Measurements from ENCODE around the gene LMO1. TPM values are rescaled to one million over a fixed set of nuclear protein-coding genes. Genes with fewer than 3 reads are reported as not detected.

Gene LMO1
- polyA plus RNA-seq, 3 donors: not detected

DNA sequence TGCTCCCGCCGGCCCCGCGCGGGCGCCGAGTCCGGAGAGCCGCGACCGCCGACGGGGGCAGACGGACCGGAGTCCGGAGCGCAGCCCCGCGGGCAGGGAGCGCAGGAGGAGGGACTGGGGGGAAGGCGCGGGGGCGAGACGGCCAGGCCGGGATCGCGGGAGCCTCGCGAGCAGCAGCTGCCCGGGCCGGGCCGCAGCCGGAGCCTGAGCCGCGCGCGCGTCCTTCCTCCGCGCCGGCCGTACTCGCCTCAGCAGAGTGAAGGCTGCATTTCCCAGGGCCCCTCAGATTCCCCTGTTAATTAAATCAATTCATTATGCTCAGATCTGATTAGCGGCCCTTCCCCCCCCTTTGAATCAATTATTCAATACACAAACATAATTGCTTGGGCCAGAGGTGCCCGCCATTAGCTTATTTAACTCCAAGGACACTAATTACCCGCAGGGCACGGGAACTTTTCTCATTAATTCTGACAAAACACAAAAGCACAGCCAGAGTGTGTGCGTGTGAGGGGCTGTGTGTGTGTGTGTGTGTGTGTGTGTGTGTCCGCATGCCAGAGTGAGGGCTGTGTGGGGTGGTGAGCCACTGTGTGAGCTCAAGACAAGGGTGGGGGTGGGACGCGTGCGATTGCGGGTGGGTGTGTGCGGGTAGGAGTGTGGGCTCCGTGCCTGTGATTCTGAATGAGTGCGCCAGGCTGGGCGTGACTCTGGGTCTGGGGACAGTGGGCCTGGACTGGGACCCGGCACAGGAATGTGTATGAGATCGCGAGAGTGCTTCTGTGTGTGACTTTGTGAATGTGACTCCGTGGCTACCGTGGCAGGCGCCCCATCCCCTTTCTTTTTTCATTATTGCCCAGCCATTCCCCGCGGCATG lies 5.1 kb upstream of the LMO1 start:
- no peak for DNase-seq
- peaks cover 10% of the 10 kb centered on the region for H3K4me1 Mint-ChIP-seq
- Histone ChIP-seq H2AFZ (ENCODE audit: insufficient read depth, low read depth, low read length, poor library complexity, severe bottlenecking) (peak overlapping the region; percentile 61), H3K9ac (ENCODE audit: insufficient read depth, low read length, poor library complexity, severe bottlenecking) (no peak overlapping the region), H3K9me3 (replicated peaks in 1 of 2; ENCODE audit: control insufficient read depth in 1 of 2, insufficient read depth in 1 of 2, low read length in 2 of 2) (peaks cover 0 to 15% of the 10 kb centered on the region in 2 donors), H3K27ac (ENCODE audit: low read depth in 1 of 2, low read length in 2 of 2) (no peak overlapping the region), H3K79me2 (ENCODE audit: insufficient read depth, low read length) (no peaks in the 10 kb centered on the region), H3K36me3 (replicated peaks in 1 of 2; ENCODE audit: control insufficient read depth in 1 of 2, insufficient read depth in 2 of 2, low read length in 2 of 2) (no peaks in the 10 kb centered on the region), H3K4me2 (replicated peaks; ENCODE audit: extremely low read depth, low read length, poor library complexity, severe bottlenecking) (peak overlapping the region; percentile 54), H3K4me1 (ENCODE audit: control insufficient read depth in 1 of 2, insufficient read depth in 2 of 2, low read length in 2 of 2) (peaks cover under 1 to 12% of the 10 kb centered on the region in 2 donors), H3K4me3 (replicated peaks in 1 of 3; ENCODE audit: low read depth in 2 of 3, low read length in 3 of 3) (peak overlapping the region in 1 of 3 experiments; percentile 24), H3K27me3 (ENCODE audit: control insufficient read depth in 2 of 2, insufficient read depth in 2 of 2, low read length in 2 of 2) (peaks cover 50 to 84% of the 10 kb centered on the region in 2 donors), H4K20me1 (ENCODE audit: insufficient read depth, low read length) (no peaks in the 10 kb centered on the region)
- no peak for TF ChIP-seq CTCF (IDR thresholded peaks at IDR 0.05)
- H3K27ac Mint-ChIP-seq: no peak overlapping the region
- peak overlapping the region in 1 of 2 donors; percentile 74 for H3K4me3 Mint-ChIP-seq
- H3K9me3 Mint-ChIP-seq: peaks cover 0 to 14% (median 0%) of the 10 kb centered on the region in 7 donors
- peaks cover 0 to 2% of the 10 kb centered on the region in 2 donors for H3K36me3 Mint-ChIP-seq
- peaks cover 76 to 88% (median 78%) of the 10 kb centered on the region in 3 donors for H3K27me3 Mint-ChIP-seq (ENCODE audit: low read depth in 3 of 3)
- intact Hi-C loops (cut with micrococcal nuclease): loop anchor here in 1 of 2 donors (10.0 kb wide), 1 partner anchor 74 kb away; no protein-coding TSS in a partner anchor
- WGBS (ENCODE audit: insufficient coverage): 17% methylated on average over 61 of the region's 65 CpGs

- peaks cover 0 to 2% of the 10 kb centered on the region in 2 donors for H3K36me3 Mint-ChIP-seq
- Histone ChIP-seq H3K36me3 (replicated peaks in 1 of 2; ENCODE audit: control insufficient read depth in 1 of 2, insufficient read depth in 2 of 2, low read length in 2 of 2) (no peaks in the 10 kb centered on the region), H4K20me1 (ENCODE audit: insufficient read depth, low read length) (no peaks in the 10 kb centered on the region), H3K27me3 (ENCODE audit: control insufficient read depth in 2 of 2, insufficient read depth in 2 of 2, low read length in 2 of 2) (peaks cover 56 to 90% of the 10 kb centered on the region in 2 donors), H3K4me1 (ENCODE audit: control insufficient read depth in 1 of 2, insufficient read depth in 2 of 2, low read length in 2 of 2) (peaks cover 7 to 20% of the 10 kb centered on the region in 2 donors), H3K79me2 (ENCODE audit: insufficient read depth, low read length) (no peaks in the 10 kb centered on the region), H3K4me2 (replicated peaks; ENCODE audit: extremely low read depth, low read length, poor library complexity, severe bottlenecking) (peak overlapping the region; percentile 54), H3K27ac (ENCODE audit: low read depth in 1 of 2, low read length in 2 of 2) (no peak overlapping the region), H3K4me3 (replicated peaks in 1 of 3; ENCODE audit: low read depth in 2 of 3, low read length in 3 of 3) (peak overlapping the region in 1 of 3 experiments; percentile 24), H3K9ac (ENCODE audit: insufficient read depth, low read length, poor library complexity, severe bottlenecking) (no peak overlapping the region), H2AFZ (ENCODE audit: insufficient read depth, low read depth, low read length, poor library complexity, severe bottlenecking) (peak overlapping the region; percentile 61), H3K9me3 (replicated peaks in 1 of 2; ENCODE audit: control insufficient read depth in 1 of 2, insufficient read depth in 1 of 2, low read length in 2 of 2) (peaks cover 0 to 15% of the 10 kb centered on the region in 2 donors)
- TF ChIP-seq CTCF (IDR thresholded peaks at IDR 0.05): no peak
- intact Hi-C loops (cut with micrococcal nuclease): loop anchor here in 1 of 2 donors (10.0 kb wide), 1 partner anchor 73 kb away; no protein-coding TSS in a partner anchor
- under 1% methylated on average over 74 of the region's 74 CpGs for WGBS (ENCODE audit: insufficient coverage)
- H3K27me3 Mint-ChIP-seq (ENCODE audit: low read depth in 3 of 3): peaks cover 83 to 93% (median 85%) of the 10 kb centered on the region in 3 donors
- H3K4me3 Mint-ChIP-seq: peak overlapping the region; percentile 16 to 78
- peaks cover 15% of the 10 kb centered on the region for H3K4me1 Mint-ChIP-seq
- no peak overlapping the region for H3K27ac Mint-ChIP-seq
- peaks cover 0 to 12% (median 0%) of the 10 kb centered on the region in 7 donors for H3K9me3 Mint-ChIP-seq
- DNase-seq: no peak
Measured at GRCh38 chr11:8267831-8268529, 4.3 kb upstream of the LMO1 start.

All from CD14-positive monocyte (primary cell).